SIG-M5 treated with dmso at 0.1 percent for 504 hours (cell line): Measurements from ENCODE around the gene RAB11FIP4.
"Not testable (repeated sequence)": the region's sequence is repeated elsewhere in the genome, so short reads cannot be mapped to it uniquely, and the experiment has no call there.

Experiments used
- DNase-seq: peaks from one replicate; lab custom pipeline; 2025; ENCODE audit not compliant: unreplicated experiment; lab: John Stamatoyannopoulos, UW

The RAB11FIP4 gene

GRCh38 chr17:31428512-31428911 is 37.0 kb downstream of the RAB11FIP4 start:
- no peak for DNase-seq

- DNase-seq: no peak
These were observed 39.8 kb downstream of the RAB11FIP4 start for GRCh38 chr17:31431098-31431851.

- DNase-seq: no peak
These were observed 40.6 kb downstream of the RAB11FIP4 start for GRCh38 chr17:31431852-31432658.

GRCh38 chr17:31433091-31433790 is 41.8 kb downstream of the RAB11FIP4 start:
- DNase-seq: no peak

GRCh38 chr17:31433811-31434726 is 42.6 kb downstream of the RAB11FIP4 start:
- DNase-seq: no peak

- DNase-seq: no peak
These were observed 43.2 kb downstream of the RAB11FIP4 start for GRCh38 chr17:31434727-31435050.

- no peak for DNase-seq
These were observed 44.1 kb downstream of the RAB11FIP4 start for GRCh38 chr17:31435581-31435980.

- no peak for DNase-seq
These were observed 46.4 kb downstream of the RAB11FIP4 start for GRCh38 chr17:31437720-31438400.

- no peak for DNase-seq
These were observed 48.2 kb downstream of the RAB11FIP4 start for GRCh38 chr17:31439716-31440115.

- DNase-seq: no peak
These were observed 50.8 kb downstream of the RAB11FIP4 start for GRCh38 chr17:31442276-31442675.

- not testable (repeated sequence) for DNase-seq
These were observed 51.4 kb downstream of the RAB11FIP4 start for GRCh38 chr17:31442856-31443255.

GRCh38 chr17:31443386-31443785 is 51.9 kb downstream of the RAB11FIP4 start:
- no peak for DNase-seq

GRCh38 chr17:31444026-31444425 is 52.6 kb downstream of the RAB11FIP4 start:
- no peak for DNase-seq

- DNase-seq: no peak
These were observed 54.9 kb downstream of the RAB11FIP4 start for GRCh38 chr17:31446195-31446967.

- DNase-seq: no peak
These were observed 57.1 kb downstream of the RAB11FIP4 start for GRCh38 chr17:31448467-31449077.

- no peak for DNase-seq
These were observed 57.6 kb downstream of the RAB11FIP4 start for GRCh38 chr17:31449111-31449510.

- DNase-seq: no peak
These were observed 58.3 kb downstream of the RAB11FIP4 start for GRCh38 chr17:31449746-31450145.

- DNase-seq: no peak
These were observed 60.6 kb downstream of the RAB11FIP4 start for GRCh38 chr17:31452101-31452500.

GRCh38 chr17:31452561-31453110 is 61.2 kb downstream of the RAB11FIP4 start:
- no peak for DNase-seq
